Fibroblast of skin of right biceps (primary cell): ENCODE measurements around the gene RAP2B.
A peak's percentile ranks its signal among the peaks of the same experiment; 100 is the strongest.

Experiments used
- DNase-seq: peaks from one replicate; pipeline ENCODE4 v3.0.0-alpha.2; 2013

Gene RAP2B

GRCh38 chr3:153195349-153195879 lies 33.4 kb downstream of the RAP2B start:
- no peak for DNase-seq

- peak; percentile 84 for DNase-seq
These were observed 47.6 kb downstream of the RAP2B start for GRCh38 chr3:153209596-153209995.

GRCh38 chr3:153210146-153210545 lies 48.1 kb downstream of the RAP2B start:
- peak; percentile 35 for DNase-seq

- DNase-seq, result no peak
These were observed 48.6 kb downstream of the RAP2B start for GRCh38 chr3:153210660-153211059.

- no peak for DNase-seq
These were observed 53.5 kb downstream of the RAP2B start for GRCh38 chr3:153215497-153215896.

GRCh38 chr3:153215966-153216365 lies 53.9 kb downstream of the RAP2B start:
- DNase-seq, result peak; percentile 74

- no peak for DNase-seq
These were observed 54.9 kb downstream of the RAP2B start for GRCh38 chr3:153216928-153217327.

GRCh38 chr3:153219146-153219545 lies 57.1 kb downstream of the RAP2B start:
- DNase-seq, result peak; percentile 42
